Endothelial cell of hepatic sinusoid (primary cell): ENCODE results near the gene NUDCD2.
"Not testable (repeated sequence)": the region's sequence is repeated elsewhere in the genome, so short reads cannot be mapped to it uniquely, and the experiment has no call there.

Experiments used
- in situ Hi-C: cut with HindIII; loops from 2 replicates; pipeline ENCODE4 v1.10.0; 2017; ENCODE audit warnings: low sequenced_read_pairs

NUDCD2 gene

GRCh38 chr5:163473635-163474243 lies 13.8 kb upstream of the NUDCD2 start:
- in situ Hi-C loops, result no loop called here

DNA sequence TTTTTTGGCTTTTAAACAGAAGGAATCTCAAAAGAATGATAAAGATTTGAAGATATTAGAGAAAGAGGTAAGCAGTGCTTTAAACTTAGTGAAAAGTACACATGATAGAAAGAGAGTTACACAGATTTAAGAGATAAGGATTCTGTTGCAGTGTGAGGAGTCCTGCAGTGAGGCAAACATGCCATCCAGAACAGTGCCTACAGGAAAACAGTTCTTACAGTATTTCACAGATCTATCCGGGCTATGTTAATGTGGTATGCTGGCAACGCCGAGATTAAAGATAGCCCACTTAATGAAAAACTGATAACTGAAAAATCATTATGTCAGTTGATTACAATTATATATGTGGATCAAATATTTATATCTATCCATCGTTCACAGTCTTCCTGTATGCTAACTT lies 7.8 kb upstream of the NUDCD2 start:
- in situ Hi-C loops, result no loop called here

GRCh38 chr5:163463063-163463435 lies 3.1 kb upstream of the NUDCD2 start:
- in situ Hi-C loops, result loop anchor here (5.0 kb wide), 1 partner anchor 34 kb away; no protein-coding TSS in a partner anchor

- in situ Hi-C loops, result loop anchor here (5.0 kb wide), 1 partner anchor 37 kb away; no protein-coding TSS in a partner anchor
Measured at GRCh38 chr5:163460562-163461171, 765 bp upstream of the NUDCD2 start, which contains the start of gene HMMR. HMMR (plus strand) TSS chr5:163460632; CDS start chr5:163460693, 61 bp downstream.

- in situ Hi-C loops, result no loop called here
Measured at GRCh38 chr5:163459462-163459818, 462 bp downstream of the NUDCD2 start.

GRCh38 chr5:163458778-163459385 lies 1.0 kb downstream of the NUDCD2 start:
- in situ Hi-C loops, result no loop called here

DNA sequence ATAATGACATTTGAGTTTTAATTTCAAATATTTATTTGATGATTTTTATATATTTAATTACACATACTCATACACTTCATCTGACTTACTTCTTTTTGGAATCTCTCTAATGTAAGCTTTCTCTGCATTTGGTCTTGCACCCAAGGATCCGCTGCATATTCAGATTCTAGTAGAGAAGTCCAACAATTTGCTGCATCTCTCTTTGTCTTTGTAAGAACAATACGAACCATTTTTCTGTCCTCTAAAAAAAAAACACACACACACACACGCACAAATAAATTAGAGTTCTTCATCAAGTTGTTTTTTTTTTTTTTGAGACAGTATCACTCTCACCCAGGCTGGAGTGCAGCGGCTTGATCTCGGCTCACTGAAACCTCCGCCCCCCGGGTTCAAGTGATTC lies 3.1 kb downstream of the NUDCD2 start:
- in situ Hi-C loops, result no loop called here

DNA sequence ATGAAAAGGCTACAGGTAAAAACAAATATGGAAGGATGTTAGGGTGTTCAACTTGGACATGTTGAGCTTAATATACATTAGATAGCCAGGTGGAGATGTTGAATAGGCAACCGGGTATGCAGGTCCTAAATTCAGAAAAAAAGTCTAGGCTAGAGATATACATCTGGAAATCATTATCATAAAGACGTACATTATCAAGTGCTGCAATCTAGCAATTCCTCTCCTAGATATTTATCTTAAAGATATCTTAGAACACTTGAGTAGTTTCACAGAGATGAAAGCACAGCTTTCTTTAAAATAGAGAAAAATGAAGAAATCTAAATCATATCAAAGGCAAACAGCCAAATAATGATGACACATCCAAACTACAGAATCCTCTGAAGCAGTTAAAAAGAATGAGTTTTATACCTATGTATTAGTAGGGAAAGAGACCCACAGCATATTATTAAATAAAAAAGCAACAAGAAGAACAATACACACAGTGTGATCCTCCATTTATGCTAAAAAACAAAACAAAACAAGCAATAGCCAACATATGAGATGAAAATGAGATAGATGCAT lies 3.8 kb downstream of the NUDCD2 start:
- in situ Hi-C loops, result no loop called here

DNA sequence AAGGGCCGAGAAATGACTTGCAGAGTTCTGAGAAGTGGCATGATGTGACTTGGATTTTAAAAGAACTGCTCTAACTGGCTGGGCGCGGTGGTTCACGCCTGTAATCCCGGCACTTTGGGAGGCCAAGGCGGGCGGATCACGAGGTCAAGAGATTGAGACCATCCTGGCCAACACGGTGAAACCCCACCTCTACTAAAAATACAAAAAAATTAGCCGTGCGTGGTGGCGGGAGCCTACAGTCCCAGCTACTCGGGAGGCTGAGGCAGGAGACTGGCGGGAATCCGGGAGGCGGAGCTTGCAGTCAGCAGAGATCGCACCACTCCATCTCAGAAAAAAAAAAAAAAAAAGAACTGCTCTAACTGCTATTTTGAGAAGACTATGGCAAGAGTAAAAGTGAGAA lies 4.5 kb downstream of the NUDCD2 start:
- in situ Hi-C loops, result not testable (repeated sequence)

- in situ Hi-C loops, result no loop called here
Measured at GRCh38 chr5:163453705-163454104, 6.2 kb downstream of the NUDCD2 start.

DNA sequence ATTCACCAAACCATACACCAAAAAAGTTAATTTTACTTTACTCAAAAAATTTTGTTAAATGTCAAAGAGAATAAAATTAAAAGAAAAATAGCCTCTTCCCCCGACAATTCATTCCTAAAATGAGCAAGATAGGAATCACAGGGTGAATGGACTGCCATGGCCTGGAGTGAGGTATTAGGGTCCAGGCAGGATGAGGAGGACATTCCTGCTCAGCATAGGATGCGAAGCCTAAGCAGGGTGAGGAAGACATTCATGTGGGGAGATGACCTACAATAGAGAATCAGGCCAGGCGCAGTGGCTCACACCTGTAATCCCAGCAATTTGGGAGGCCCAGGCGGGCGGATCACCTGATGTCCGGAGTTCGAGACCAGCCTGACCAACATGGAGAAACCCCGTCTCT lies 8.4 kb downstream of the NUDCD2 start:
- in situ Hi-C loops, result no loop called here

DNA sequence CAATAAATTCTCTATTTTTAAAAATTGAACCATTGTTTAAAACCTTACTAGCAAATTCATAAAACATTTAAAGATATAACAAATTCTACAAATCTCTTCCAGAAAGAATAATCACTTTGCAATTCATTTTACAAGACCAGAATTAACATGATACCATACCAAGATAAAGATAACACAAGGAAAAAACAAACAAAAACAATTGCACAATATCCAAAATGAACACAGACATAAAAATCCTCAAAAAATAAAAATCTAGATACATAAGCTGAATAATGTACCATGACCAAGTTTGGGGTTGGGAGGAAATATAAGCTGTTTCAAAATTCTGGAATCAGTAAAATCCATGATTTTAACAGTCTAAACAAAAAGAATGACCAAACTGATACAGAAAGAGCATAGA lies 11.4 kb downstream of the NUDCD2 start:
- in situ Hi-C loops, result no loop called here

DNA sequence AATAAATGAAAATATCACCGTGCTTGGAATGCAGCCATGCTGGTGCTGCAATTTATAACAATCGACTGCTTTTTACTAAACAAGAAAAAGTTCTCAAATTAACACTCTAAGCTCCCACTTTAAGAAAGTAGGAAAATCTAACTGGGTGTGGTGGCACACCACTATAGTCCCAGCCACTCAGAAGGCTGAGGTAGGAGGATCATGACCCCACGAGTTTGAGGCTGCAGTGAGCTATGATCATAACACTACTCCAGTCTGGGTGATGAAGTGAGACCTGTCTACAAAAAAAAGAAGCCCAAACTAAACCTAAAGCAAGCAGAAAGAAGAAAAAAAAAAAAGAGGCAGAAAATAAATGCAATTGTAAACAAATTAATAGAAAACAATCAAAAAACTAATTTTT lies 12.0 kb downstream of the NUDCD2 start:
- in situ Hi-C loops, result no loop called here

- in situ Hi-C loops, result no loop called here
Measured at GRCh38 chr5:163447191-163447590, 12.7 kb downstream of the NUDCD2 start.

DNA sequence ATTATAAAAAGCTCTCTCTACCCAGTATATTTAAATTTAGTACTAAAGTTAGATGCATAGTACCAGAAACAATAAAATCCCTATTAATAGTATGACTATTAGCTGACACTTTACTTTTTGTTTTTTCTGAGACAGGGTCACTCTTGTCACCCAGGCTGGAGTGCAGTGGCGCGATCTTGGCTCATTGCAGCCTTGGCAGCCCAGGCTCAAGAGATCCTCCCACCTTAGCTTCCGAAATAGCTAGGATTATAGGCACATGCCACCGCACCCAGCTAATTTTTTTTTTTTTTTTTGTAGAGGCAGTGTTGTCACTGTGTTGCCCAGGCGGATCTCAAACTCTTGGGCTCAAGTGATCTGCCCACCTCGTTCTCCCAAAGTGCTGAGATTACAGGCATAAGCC lies 14.6 kb downstream of the NUDCD2 start:
- in situ Hi-C loops, result no loop called here

- in situ Hi-C loops, result no loop called here
Measured at GRCh38 chr5:163444526-163444925, 15.4 kb downstream of the NUDCD2 start.

DNA sequence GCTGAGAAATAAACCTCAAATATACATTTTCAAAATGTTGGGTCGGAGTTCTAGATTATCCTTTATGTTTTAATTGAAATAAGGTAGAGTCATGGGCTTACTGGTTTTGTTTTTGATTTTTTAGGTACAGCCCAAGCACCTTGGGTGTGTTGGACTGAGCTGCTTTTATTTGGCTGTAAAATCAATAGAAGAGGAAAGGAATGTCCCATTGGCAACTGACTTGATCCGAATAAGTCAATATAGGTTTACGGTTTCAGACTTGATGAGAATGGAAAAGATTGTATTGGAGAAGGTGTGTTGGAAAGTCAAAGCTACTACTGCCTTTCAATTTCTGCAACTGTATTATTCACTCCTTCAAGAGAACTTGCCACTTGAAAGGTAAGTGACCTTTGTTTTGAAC lies 18.9 kb downstream of the NUDCD2 start:
- in situ Hi-C loops, result no loop called here

DNA sequence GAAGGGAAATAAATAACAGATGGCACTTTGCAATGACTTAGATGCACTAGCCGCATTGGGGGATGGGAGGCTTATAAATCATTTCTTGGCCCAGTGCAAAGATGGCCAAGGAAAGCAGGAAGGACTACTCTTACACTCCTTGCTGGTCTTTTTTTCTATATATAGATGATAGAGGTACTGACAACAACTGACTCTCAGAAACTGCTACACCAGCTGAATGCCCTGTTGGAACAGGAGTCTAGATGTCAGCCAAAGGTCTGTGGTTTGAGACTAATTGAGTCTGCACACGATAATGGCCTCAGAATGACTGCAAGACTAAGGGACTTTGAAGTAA lies 20.8 kb downstream of the NUDCD2 start:
- in situ Hi-C loops, result no loop called here

DNA sequence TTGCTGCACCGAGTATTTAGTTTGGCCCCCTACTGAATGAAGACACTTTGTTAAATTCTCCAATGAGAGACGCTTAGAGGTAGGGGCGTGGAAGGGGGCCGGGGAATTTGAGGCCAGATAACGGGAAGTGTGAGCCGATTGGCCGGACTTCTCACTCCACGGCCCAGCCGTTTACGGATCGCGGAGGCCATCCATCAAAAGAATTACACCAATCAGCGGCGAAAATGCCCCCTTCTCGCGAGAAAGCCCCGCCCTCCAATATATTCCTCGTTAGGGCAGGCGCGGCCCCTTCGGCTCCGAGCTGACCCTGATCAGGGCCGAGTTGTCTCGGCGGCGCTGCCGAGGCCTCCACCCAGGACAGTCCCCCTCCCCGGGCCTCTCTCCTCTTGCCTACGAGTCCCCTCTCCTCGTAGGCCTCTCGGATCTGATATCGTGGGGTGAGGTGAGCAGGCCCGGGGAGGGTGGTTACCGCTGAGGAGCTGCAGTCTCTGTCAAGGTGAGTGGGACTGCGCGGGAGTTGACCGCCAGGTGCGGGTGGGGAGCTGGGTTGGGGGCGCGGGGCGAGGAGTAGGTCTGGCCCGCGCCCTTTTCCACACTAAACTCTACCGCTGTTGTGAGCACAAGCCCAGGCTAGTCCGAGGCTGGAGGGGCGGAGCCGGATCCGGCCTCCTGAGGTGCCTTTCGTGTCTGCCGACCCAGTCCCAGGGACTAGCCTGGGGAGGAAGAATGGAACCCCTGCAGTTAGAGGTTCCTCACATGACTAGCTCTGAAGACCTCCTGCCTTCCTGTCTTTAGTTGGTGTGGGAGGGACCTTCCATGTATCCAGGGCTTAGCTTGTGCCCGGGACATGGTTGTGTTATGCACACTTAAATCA lies 22.4 kb downstream of the NUDCD2 start, which contains the start of gene CCNG1:
Gene CCNG1 (plus strand): TSS at position 287 of the 874 bp plus-strand sequence. CDS start 1,662 bp downstream, outside the sequence.
- in situ Hi-C loops, result no loop called here

GRCh38 chr5:163437011-163437308 lies 22.9 kb downstream of the NUDCD2 start:
- in situ Hi-C loops, result no loop called here

- in situ Hi-C loops, result no loop called here
Measured at GRCh38 chr5:163436515-163436914, 23.4 kb downstream of the NUDCD2 start.
